Adrenal gland (tissue), 5 donors: ENCODE measurements around the gene SEC14L5.

Source experiments
- CTCF ChIP-seq, 6 experiments: fragments of 450-650 bp in 4 of 6; fragments of 200-600 bp in 2 of 6; sonication (generic) in 1 of 6; IDR thresholded peaks; 1 replicate in 5 of 6; 2 replicates in 1 of 6; pipeline versions ENCODE4 v1.5.1 to v1.8.0; 2016 to 2021; ENCODE audit warnings: antibody characterized with exemption in 6 of 6, mild to moderate bottlenecking in 2 of 6, moderate library complexity in 1 of 6
- POLR2A ChIP-seq, 2 donors: fragments of 450-650 bp; IDR thresholded peaks; one replicate each; pipeline ENCODE4 v1.6.1; 2017; ENCODE audit warnings: antibody characterized with exemption in 2 of 2, mild to moderate bottlenecking in 2 of 2, moderate library complexity in 1 of 2
- donor health status: DM: no; HTN: no; CAD: no.

GRCh38 chr16:4910828-4911227 lies 47.3 kb upstream of the SEC14L5 start:
- TF ChIP-seq CTCF (IDR thresholded peaks at IDR 0.05), result no peak
- TF ChIP-seq POLR2A (IDR thresholded peaks at IDR 0.05), result no peak
